Fibroblast of skin of scalp (primary cell): Measurements from ENCODE around the gene RAB40C.
A peak's percentile ranks its signal among the peaks of the same experiment; 100 is the strongest.

Experiments
- DNase-seq: peaks from one replicate; pipeline ENCODE4 v3.0.0-alpha.2; 2013

The RAB40C gene

DNA sequence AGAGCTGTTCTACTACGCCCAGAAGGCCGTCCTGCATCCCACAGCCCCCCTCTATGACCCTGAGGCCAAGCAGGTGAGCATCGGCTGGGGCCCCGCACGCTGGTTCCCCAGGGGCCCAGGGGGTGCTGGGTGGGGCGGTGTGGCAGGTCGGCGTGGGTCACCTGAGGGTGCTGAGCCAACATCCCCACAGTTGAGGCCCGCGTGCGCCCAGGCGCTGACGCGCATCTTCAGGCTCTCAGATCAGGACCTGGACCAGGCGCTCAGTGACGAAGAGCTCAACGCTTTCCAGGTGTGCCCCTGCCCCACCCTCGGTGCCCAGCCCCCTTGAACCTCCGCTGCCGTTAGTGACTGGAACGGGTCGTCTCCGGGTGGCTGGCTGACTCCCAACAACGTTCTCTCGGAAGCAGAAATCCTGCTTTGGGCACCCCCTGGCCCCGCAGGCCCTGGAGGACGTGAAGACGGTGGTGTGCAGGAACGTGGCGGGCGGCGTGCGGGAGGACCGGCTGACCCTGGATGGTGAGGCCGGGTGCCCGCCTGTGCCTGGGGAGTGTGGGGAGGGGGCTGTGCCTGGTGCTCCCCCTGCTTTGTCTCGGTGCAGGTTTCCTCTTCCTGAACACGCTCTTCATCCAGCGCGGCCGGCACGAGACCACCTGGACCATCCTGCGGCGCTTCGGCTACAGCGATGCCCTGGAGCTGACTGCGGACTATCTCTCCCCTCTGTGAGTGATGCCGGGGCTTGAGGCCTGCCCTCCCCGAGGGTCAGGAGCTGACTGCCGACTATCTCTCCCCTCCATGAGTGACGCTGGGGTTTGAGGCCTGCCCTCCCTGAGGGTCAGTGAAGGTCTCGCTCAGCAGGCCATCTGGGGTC, 80.9 kb downstream of the RAB40C start:
- no peak for DNase-seq

DNA sequence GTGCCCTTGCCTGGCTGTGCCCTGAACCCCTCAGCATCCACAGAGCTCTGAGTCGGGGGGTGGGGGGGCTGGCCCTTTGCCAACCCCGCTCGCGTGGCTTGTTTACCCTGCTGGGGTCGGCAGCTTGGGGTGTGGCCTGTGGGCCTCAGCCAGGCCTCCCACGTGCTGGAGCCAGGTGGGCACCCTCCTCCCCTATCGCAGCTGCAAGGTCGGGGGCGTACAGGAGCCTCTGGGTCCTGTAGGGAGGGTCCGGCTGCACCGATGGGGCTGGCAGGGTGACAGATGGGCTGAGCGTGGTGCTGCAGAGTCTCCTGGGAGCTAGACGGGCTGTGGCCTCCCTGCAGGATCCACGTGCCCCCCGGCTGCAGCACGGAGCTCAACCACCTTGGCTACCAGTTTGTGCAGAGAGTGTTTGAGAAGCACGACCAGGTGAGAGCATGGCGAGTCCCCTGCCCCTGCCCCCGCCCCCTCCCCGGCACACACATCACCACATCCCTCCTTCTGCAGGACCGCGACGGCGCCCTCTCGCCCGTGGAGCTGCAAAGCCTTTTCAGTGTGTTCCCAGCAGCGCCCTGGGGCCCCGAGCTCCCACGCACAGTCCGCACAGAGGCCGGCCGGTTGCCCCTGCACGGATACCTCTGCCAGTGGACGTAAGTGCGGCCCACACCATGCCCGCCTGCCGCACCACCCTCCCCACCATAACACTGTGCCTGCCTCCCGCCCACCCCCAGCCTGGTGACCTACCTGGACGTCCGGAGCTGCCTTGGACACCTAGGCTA, 81.7 kb downstream of the RAB40C start:
- DNase-seq, result no peak

DNA sequence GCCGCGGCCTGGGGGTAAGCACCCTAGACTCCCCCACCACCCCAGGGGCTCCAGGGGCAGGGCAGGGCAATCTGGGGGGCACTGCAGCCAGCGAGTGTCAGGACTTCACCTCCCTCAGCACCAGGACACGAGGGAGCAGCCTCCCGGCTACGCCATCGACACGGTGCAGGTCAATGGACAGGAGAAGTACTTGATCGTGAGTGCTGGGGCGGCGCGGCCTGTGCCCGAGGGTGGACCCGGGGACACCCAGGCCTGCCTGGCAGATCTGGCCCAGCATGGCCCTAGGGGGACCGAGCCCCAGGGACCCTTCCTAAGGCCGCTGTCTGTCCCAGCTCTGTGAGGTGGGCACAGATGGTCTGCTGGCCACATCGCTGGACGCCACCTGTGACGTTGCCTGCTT, 82.5 kb downstream of the RAB40C start:
- no peak for DNase-seq

DNA sequence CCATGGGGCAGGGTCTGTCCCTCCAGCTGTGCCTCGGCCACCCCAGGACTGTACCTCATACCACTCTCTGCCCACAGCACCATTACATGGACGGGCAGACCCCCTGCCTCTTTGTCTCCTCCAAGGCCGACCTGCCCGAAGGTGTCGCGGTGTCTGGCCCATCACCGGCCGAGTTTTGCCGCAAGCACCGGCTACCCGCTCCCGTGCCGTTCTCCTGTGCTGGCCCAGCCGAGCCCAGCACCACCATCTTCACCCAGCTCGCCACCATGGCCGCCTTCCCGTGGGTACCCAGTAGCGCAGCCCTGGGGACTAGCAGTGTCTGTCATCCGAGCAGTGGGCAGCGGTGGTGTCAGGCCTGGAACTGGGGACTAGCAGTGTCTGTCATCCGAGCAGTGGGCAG, 83.0 kb downstream of the RAB40C start:
- DNase-seq, result no peak

DNA sequence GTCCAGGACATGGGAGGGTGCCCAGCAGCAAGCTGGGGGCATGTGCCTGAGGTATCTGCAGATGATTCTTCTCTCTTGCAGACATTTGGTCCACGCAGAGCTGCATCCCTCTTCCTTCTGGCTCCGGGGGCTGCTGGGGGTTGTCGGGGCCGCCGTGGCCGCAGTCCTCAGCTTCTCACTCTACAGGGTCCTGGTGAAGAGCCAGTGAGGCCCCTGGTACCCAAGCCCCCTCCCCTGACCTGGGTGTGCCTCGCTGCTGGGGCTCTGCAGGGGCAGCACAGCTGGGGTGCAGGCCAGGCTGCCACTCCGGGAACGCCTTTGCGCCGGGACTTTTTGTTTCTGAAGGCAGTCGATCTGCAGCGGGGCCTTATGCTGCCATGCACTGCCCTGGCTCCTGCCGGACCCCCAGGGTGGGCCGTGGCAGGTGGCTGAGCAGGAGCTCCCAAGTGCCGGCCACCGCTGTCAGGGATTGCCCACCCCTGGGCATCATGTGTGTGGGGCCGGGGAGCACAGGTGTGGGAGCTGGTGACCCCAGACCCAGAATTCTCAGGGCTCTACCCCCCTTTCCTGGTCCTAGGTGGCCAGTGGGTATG, 83.6 kb downstream of the RAB40C start:
- DNase-seq, result no peak

DNA sequence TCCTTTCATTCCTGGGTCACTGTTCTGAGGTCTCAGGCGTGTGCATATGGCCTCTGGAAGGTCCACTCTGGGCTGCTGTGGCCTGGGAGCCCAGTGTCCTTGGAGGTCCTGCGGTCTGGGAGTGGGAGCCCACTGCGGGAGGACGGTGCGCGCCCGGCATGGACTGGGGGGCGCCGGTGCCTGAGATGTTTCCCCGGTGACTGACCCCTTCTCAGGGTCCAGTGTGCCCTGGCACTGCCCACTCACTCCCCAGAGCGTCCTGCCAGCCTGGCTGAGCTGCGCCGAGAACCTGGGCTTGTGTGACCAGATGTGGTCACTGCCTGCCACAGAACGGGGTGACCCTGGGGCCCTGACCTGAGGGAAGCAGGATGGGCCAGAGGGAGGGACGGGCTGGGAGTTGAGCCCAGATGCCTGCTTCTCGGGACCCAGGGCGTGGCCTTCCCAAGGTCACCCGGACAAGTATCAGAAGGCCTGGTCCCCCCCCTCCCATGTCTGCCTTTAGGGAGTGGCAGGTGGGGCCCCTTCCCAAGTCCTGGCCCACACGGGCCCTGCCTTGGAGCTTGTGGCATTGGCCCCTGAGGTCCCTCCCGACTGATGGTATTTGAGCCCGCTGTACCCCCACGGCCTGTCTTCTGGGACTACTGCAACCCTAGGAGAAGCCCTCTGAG, 84.5 kb downstream of the RAB40C start:
- no peak for DNase-seq

DNA sequence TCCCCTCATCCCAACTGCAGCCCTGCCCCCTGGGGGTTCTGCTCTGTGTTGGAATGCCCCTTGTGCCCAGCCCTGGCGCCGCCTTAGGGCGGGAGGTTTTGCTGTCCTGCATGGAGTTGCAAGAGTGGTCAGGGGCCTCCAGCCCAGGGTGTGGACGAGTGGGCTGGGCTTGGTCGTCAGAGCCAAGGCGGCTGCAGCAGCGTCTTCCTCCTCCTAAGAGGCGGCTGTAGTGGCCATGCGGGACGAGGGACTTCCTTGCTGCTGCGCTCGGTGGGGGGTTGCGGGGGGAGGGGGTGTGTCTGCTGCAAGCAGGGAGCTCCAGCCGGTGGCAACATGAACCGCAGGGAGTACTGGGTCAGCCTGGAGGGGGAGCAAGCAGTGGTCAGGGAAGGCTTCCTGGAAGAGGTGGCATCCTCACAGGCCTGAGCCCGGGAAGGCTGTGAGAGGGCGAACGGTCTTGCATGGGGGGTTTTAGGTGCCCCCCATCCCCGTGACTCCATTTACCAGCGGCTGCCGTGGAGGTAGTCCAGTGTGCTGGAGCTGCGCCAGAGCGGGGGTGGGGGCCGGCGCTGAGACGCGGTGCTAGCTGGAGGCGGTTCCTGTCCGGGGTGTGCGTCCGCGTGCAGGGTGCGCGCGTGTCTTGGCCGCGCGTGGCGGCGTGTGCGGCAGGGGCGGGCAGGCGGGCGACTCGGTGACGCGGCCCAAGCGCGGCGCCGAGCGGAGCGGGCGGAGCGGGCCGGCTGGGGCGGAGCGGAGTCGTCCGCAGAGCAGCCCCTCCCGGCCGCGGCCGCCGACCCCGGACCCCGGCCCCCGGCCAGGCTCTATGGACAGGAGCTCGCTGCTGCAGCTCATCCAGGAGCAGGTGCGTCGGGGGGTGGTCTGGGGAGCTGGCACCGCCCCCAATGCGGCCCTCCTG, 85.4 kb downstream of the RAB40C start, which contains the start of gene RHBDL1:
Gene RHBDL1, plus strand, starts transcription at position 704 of the 916 bp plus-strand sequence. Its CDS starts 120 bp downstream, at position 824.
- DNase-seq, result peak; percentile 53

DNA sequence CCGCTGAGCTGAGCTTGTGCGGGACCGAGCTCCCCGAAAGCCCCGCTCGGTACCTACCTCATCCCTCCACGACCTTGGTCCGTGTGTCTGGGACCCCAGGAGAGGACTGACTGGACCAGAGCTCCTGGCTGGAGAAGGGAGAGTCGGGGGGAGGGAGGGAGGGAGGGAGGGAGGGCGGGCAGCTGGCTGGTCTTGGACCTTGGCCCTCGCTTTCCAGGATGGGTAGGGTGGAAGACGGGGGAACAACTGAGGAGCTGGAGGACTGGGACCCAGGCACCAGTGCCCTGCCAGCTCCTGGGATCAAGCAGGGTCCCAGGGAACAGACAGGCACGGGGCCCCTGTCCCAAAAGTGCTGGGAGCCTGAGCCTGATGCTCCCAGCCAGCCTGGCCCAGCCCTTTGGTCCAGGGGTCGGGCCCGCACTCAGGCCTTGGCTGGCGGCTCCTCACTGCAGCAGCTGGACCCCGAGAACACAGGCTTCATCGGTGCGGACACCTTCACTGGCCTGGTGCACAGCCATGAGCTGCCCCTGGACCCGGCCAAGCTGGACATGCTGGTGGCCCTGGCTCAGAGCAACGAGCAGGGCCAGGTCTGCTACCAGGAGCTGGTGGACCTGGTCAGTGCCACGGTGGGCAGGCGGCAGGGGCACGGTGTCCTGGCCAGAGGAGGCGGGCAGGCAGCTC, 86.2 kb downstream of the RAB40C start:
- DNase-seq, result no peak

DNA sequence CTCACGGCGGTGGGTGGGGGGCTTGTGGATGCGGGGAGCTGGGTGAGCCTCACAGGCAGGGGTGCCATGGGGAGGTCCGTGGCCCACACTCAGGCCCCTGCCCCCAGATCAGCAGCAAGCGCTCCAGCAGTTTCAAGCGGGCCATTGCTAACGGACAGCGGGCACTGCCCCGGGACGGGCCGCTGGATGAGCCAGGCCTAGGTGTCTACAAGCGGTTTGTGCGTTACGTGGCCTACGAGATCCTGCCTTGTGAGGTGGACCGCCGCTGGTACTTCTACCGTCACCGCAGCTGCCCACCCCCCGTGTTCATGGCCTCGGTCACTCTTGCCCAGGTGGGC, 86.7 kb downstream of the RAB40C start:
- no peak for DNase-seq

DNA sequence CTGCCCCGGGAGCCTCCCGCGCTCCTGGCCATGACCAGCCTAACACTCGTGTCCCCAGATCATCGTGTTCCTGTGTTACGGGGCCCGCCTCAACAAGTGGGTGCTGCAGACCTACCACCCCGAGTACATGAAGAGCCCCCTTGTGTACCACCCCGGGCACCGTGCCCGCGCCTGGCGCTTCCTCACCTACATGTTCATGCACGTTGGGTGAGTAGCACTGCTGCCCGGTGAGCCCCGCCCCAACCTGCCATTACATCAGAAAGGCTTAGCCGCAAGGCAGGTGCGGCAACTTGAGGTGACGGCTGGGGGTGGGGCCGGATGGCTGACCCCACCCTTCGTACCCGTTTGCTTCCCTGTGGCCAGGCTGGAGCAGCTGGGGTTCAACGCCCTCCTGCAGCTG, 87.0 kb downstream of the RAB40C start:
- DNase-seq, result no peak

DNA sequence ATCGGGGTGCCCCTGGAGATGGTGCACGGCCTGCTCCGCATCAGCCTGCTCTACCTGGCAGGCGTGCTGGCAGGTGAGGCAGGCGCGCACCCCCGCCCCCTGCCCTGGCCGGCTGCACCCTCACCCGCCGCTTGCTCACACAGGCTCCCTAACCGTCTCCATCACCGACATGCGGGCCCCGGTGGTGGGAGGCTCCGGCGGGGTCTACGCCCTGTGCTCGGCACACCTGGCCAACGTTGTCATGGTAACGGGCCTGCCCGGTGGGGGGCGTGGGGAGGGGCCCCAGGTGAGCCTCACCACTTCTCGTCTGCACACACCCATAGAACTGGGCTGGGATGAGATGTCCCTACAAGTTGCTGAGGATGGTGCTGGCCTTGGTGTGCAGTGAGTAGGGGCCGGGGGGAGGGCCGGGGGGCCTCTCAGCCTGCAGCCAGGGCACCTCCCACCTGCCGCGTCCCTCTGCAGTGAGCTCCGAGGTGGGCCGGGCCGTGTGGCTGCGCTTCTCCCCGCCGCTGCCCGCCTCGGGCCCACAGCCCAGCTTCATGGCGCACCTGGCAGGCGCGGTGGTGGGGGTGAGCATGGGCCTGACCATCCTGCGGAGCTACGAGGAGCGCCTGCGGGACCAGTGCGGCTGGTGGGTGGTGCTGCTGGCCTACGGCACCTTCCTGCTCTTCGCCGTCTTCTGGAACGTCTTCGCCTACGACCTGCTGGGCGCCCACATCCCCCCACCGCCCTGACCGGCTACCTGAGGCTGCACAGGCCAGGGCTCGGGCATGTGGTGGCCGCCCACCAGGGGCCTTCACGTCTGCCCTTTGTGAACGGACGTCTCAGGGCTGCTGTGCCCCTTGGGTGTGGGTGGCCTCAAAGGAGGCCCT, 87.7 kb downstream of the RAB40C start:
- no peak for DNase-seq

DNA sequence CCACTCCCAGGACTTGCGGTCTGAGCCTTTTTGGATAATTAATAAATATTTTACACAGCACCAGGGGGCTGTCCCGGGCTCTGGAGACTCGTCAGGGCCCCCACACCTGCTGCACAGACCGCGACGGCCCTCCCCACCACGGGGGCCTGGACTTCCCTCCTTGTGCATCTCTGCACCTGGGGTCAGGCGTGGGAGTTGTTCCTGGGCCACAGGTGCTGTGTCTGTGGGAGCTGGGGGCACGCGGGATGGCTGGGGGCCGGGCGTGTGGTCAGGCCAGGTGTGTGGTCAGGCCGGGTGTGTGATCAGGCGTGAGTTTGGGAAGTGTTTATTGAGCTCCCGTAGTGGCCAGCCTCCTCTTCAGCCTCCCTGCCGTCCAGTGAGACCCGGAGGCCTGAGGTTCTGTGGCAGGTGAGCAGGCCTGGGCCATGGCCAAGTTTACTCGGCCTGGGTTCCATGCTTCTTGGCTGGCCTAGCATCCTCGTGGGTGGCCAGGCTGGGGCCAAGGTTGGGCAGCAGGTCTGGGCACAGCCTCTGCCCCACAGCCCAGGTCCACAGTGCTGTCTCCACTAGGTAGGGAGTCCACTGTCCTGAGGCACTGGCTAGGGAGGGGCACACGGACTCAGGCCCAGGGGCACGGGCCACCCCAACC, 88.5 kb downstream of the RAB40C start:
- DNase-seq, result no peak
